KOPT-K1 (cell line): Measurements from ENCODE around the gene GJC2.
"Not testable (repeated sequence)": the region's sequence is repeated elsewhere in the genome, so short reads cannot be mapped to it uniquely, and the experiment has no call there.

Experiments used
- H3K27ac ChIP-seq: fragments of 200-600 bp; sonication (generic); 2 replicates; pipeline ENCODE4 v1.5.1; 2016; ENCODE audit warnings: antibody characterized with exemption, mild to moderate bottlenecking, low read depth, low read length; ENCODE audit not compliant: poor library complexity, severe bottlenecking
- H3K36me3 ChIP-seq: fragments of 200-600 bp; sonication (generic); 2 replicates; pipeline ENCODE4 v1.5.1; 2017; ENCODE audit warnings: antibody characterized with exemption, mild to moderate bottlenecking, low read length, moderate library complexity; ENCODE audit not compliant: insufficient read depth
- H3K9me3 ChIP-seq: fragments of 200-600 bp; sonication (generic); 2 replicates; pipeline ENCODE4 v1.5.1; 2017; ENCODE audit warnings: antibody characterized with exemption, low read length, mild to moderate bottlenecking; ENCODE audit not compliant: insufficient read depth, poor library complexity, severe bottlenecking

GJC2 gene

DNA sequence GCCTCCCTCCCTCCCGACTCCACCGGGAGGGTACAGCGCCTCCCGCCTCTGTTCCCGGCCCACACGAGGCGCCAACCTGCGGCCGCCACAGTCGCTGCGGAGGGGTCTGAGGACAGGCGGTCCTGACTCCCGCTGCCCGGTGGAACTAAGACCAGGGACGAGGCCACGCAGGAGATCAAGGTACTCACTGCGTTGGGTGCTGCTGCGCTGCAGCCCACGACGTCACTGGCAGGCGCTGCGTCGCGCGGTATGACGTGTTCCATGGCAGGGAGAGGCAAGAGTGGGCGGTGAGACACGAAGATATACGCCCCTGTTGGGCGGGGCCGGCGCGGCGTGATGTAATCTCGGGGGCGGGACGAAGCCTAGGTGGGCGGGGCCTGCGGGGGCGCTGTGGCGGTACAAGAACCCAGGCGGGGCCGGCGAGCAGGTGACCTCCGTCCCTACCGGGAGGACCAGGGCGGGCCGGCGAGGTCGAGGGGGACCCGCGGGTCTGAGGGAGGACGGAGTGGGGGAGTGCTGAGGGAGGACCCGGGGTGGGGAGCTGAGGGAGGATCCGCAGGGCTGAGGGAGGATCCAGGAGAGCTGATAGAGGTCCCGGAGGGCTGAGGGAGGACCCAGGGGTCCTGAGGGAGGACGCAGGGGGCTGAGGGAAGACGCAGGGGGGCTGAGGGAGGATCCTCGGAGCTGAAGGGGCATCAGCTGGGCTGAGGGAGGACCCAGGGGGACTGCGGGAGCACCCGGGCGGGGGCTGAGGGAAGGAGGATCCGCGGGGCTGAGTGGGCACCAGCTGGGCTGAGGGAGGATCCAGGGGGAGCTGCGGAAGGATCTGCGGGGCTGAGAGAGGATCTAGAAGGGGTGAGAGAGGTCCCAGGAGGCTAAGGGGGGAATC is 40.4 kb upstream of the GJC2 start, which contains the start of gene MRPL55:
MRPL55 (minus strand) TSS at position 227 of the 889 bp plus-strand sequence. CDS start 1,039 bp downstream, outside the sequence.
- Histone ChIP-seq H3K9me3 (no peaks in the 10 kb centered on the region), H3K36me3 (peaks cover 23% of the 10 kb centered on the region), H3K27ac (peak within 1 kb of the TSS; percentile 69)

DNA sequence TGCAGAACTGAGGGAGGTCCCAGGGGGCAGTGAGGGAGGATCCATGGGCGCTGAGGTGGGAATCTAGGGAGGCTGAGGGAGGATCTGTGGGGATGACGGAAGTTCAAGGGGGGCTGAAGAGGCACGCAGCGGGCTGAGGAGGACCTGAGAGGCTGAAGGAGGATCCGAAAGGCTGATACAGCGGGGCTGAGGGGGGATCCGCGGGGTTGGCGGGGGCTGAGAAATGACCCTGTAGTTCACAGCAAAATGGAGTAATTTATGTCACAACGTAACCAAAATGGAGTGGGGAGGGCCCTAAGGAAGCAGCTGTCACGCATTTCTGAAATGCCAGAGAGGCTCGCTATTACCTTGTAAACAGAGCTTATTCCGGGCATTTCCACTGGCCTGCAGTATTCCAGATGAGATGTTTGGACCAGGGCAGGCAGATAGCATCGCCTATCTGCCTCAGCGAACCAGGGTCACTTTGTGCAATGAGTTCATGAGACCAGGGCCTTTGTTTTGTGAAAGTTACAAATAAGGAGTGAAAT is 39.7 kb upstream of the GJC2 start:
- Histone ChIP-seq H3K9me3 (no peaks in the 10 kb centered on the region), H3K36me3 (peaks cover 23% of the 10 kb centered on the region), H3K27ac (peak overlapping the region; percentile 69)

GRCh38 chr1:228110556-228110955 is 39.2 kb upstream of the GJC2 start:
- no peak overlapping the region for H3K27ac ChIP-seq
- H3K9me3 ChIP-seq: no peaks in the 10 kb centered on the region
- peaks cover 22% of the 10 kb centered on the region for H3K36me3 ChIP-seq

- not testable (repeated sequence) for H3K9me3 ChIP-seq, H3K27ac ChIP-seq
- H3K36me3 ChIP-seq: peaks cover 14% of the 10 kb centered on the region
These were observed 38.4 kb upstream of the GJC2 start for GRCh38 chr1:228111315-228111714.

DNA sequence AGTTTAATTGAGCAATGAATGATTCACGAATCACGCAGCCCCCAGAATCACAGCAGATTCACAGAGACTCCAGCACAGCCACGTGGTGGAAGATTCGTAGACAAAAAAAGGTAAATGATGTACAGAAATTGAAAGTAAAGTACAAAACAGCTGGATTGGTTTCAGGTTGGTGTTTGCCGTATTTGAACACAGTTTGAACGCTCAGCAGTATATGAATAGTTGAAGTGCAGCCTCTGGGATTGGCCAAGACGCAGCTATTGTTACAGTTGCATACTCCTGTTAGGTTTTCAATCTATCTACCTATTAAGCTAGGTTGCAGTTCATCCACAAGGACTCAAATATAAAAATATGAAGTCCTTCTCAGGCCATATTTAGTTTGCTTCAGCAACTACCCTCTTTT is 37.6 kb upstream of the GJC2 start:
- peaks cover 3% of the 10 kb centered on the region for H3K9me3 ChIP-seq
- H3K36me3 ChIP-seq: 0 out of 2 replicates have a peak, but pooled peaks cover 7% of the 10 kb centered on the region
- H3K27ac ChIP-seq: no peak overlapping the region

DNA sequence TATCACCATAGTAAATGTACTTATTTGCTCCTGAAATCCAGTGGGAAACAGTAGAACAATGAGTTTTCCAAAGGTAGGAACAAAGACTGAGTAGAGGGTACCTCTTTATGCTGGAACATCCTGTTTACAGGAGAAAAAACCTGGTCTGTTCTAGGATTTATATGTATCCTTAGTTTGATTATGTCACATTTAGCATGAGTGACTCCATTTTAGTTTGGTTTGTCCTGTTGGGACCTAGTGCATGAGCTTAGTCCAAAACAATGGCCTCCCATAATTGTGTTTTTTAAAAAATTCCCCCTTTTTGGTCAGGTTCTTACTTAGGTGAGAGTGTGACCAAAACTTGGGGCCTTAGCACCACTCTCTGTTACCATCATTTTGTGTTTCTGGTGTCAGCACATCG is 37.1 kb upstream of the GJC2 start:
- no peak overlapping the region for H3K27ac ChIP-seq
- 0 out of 2 replicates have a peak, but pooled peaks cover 3% of the 10 kb centered on the region for H3K36me3 ChIP-seq
- peaks cover 7% of the 10 kb centered on the region for H3K9me3 ChIP-seq

DNA sequence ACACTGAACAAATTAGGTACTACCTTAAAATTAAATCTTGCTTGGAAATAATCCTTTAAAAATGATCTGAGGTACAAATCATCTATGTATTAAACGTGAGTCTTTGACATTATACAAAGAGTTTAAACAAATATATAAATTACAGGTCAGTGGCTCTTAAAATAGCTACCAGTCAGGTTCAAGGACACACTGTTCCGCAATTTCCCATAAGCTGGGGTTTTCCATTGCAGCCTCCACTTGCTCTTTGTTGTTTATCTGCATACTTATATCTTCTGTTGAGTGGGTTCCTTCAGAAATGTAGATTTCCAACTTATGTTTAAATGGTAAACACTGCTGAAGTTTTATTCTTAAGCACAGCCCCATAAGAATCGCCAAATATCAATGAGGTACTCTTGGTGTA is 34.9 kb upstream of the GJC2 start:
- Histone ChIP-seq H3K27ac (no peak overlapping the region), H3K36me3 (no peaks in the 10 kb centered on the region), H3K9me3 (peaks cover 15% of the 10 kb centered on the region)

- Histone ChIP-seq H3K9me3 (peaks cover 15% of the 10 kb centered on the region), H3K27ac (no peak overlapping the region), H3K36me3 (no peaks in the 10 kb centered on the region)
These were observed 32.4 kb upstream of the GJC2 start for GRCh38 chr1:228117335-228117734.

DNA sequence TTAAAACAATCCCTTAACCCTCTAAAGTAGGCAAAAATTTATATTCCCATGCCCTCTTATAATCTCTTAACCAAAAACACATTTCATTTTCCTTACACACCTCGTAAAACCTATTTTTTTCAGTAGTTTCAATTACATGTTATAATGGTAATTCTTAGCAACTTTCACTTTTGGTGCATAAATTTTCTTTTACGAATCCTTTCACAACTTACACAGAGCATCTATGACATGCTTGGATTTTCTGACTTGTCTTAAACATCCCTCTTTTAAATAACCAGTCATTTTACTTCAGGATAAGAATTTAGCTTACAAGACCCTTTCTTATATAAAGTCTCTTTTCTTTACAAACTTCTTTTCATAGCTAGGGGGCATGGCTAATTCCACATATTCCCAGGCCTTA is 31.7 kb upstream of the GJC2 start:
- Histone ChIP-seq H3K27ac (no peak overlapping the region), H3K36me3 (no peaks in the 10 kb centered on the region), H3K9me3 (peaks cover 15% of the 10 kb centered on the region)

DNA sequence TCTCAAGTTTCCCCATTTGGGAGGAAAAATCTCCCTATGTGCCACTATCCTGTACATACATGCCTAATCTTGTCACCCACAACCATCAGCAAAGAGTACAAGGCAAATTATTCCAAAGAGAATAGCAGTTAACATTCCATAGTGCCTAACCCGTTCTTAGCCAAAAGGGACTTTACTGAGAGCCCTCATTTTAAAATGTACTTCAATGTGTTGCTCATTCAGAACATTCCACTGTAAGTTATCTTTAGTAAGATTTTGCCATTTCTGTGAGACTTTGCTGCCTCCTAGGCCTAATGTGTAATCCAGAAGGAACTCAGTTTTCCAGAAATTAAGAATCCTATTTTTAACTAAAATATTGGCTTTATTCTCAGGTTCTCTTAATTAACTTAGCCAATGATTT is 29.4 kb upstream of the GJC2 start:
- Histone ChIP-seq H3K27ac (no peak overlapping the region), H3K36me3 (no peaks in the 10 kb centered on the region), H3K9me3 (peaks cover 15% of the 10 kb centered on the region)

GRCh38 chr1:228120857-228121489 is 28.8 kb upstream of the GJC2 start:
- H3K27ac ChIP-seq: no peak overlapping the region
- peaks cover 15% of the 10 kb centered on the region for H3K9me3 ChIP-seq
- no peaks in the 10 kb centered on the region for H3K36me3 ChIP-seq

DNA sequence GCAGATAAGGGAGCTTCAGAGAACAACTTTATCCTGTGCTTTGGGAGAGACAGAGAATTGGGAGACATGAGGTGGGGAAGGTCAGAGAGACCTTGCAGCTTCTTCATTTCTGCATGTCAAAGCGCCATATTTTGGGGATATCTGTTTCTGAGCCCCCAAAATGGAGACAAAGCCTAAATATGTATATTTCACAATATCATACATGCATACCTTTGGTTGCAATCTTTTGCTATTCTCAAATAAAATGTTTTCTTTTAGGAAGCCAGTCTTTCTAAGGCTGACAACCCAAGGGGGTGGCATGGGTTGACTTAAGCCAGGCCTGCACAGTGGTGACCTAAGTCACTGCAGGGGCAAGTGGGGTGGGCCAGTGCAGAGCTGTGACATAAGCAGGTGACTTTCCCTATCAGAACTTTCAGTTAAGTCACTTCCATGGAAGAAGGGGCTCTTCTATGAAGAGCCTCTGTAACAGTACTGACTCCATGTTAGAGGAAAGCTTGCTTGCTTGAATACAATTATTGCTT is 26.7 kb upstream of the GJC2 start:
- H3K9me3 ChIP-seq: peaks cover 4% of the 10 kb centered on the region
- H3K27ac ChIP-seq: no peak overlapping the region
- H3K36me3 ChIP-seq: no peaks in the 10 kb centered on the region

DNA sequence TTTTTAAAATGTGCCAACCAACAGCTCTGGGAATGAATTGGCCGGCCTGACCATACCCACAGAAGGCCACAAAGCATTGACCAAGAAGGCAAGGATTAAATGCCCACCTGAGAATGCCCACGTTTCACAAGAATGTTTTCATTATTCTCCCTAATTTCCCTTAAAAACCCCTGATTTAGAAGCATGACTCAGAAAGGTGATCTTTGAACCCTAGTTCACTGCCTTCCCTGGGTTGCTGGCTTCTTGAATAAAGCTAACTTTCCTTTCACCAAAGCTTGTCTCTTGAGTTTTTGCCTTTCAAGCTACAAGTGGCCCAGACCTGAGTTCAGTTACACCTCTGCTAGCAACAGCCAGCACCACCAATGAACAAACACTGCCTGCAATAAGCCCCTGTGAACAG is 26.2 kb upstream of the GJC2 start:
- Histone ChIP-seq H3K27ac (no peak overlapping the region), H3K9me3 (no peaks in the 10 kb centered on the region), H3K36me3 (no peaks in the 10 kb centered on the region)

DNA sequence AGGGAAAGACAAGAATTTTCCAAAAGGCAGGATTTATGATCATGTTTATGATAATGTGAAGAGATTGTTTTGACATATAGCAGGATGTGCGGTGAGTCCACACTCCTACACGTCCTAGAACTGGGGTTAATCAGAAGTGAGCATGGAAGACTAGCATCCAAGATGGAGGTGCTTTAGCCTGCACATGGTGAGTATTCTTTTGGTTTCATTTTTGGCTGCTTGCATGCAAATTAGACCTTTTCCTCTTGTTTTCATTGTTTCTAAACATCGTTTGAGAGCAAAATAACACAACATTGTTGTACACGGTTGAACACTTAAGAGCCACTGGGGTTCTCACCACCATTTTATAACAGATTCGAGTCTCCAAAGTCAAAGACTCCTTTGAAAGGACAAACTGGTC is 24.5 kb upstream of the GJC2 start:
- no peaks in the 10 kb centered on the region for H3K36me3 ChIP-seq
- H3K9me3 ChIP-seq: no peaks in the 10 kb centered on the region
- no peak overlapping the region for H3K27ac ChIP-seq

DNA sequence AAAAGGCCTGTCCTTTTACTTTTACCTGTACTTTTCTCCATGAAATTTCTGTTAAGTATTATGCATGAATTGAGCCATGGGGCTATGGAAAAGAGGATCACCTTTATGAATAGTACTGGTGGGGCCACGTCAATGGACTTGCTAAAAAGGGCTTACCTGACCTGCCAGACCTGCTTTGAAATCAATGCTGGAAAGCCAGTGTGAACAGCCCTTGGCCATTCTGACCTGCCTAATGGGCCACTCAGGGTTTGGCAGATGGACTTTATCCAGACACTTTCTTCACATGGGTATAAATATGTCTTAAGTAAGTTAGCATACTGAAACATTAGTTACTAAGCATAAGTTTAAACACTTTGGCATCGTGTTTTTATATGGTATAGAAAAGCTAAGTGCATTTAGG is 18.0 kb upstream of the GJC2 start:
- H3K27ac ChIP-seq: no peak overlapping the region
- H3K36me3 ChIP-seq: no peaks in the 10 kb centered on the region
- H3K9me3 ChIP-seq: no peaks in the 10 kb centered on the region
